Mesendoderm (in vitro differentiated cells): ENCODE data around the gene CHST12. TPM values are rescaled to one million over a fixed set of nuclear protein-coding genes. Genes with fewer than 3 reads are reported as not detected.

ENCODE experiments used
- DNase-seq: peaks from one replicate; pipeline ENCODE4 v3.0.0; 2013
- H2AK5ac ChIP-seq: 2 replicates; pipeline ENCODE4 v1.6.1; 2013; ENCODE audit warnings: low read length, inconsistent platforms
- H2BK120ac ChIP-seq: 2 replicates; pipeline ENCODE4 v1.6.1; 2013; ENCODE audit warnings: low read depth, mild to moderate bottlenecking, low read length, moderate library complexity, mixed read lengths
- H2BK15ac ChIP-seq: replicated peaks from 2 replicates; pipeline ENCODE4 v1.6.1; 2013; ENCODE audit warnings: low read depth, mild to moderate bottlenecking, moderate library complexity
- H2BK5ac ChIP-seq: 2 replicates; pipeline ENCODE4 v1.6.1; 2013; ENCODE audit warnings: low read length, inconsistent platforms
- H3K18ac ChIP-seq: 2 replicates; pipeline ENCODE4 v1.6.1; 2013; ENCODE audit warnings: mild to moderate bottlenecking, low read length, mixed read lengths
- H3K23ac ChIP-seq: one replicate; pipeline ENCODE4 v1.6.1; 2013; ENCODE audit warnings: low read length
- H3K27ac ChIP-seq: 2 replicates; pipeline ENCODE4 v1.5.1; 2013; ENCODE audit warnings: low read depth, mild to moderate bottlenecking, inconsistent platforms, low read length, moderate library complexity
- H3K27me3 ChIP-seq: 2 replicates; pipeline ENCODE4 v1.6.1; 2013; ENCODE audit warnings: low read length, control low read depth, mild to moderate bottlenecking, inconsistent platforms; ENCODE audit not compliant: insufficient read depth, poor library complexity
- H3K36me3 ChIP-seq: 2 replicates; pipeline ENCODE4 v1.6.1; 2013; ENCODE audit warnings: low read length, inconsistent platforms; ENCODE audit not compliant: control insufficient read depth, insufficient read depth
- H3K4ac ChIP-seq: one replicate; pipeline ENCODE4 v1.6.1; 2013; ENCODE audit warnings: low read depth, mild to moderate bottlenecking, low read length, moderate library complexity
- H3K4me1 ChIP-seq: 2 replicates; pipeline ENCODE4 v1.6.1; 2013; ENCODE audit warnings: low read depth, low read length, inconsistent platforms; ENCODE audit not compliant: control insufficient read depth
- H3K4me2 ChIP-seq: 2 replicates; pipeline ENCODE4 v1.6.1; 2013; ENCODE audit warnings: low read length
- H3K4me3 ChIP-seq: 2 replicates; pipeline ENCODE4 v1.5.1; 2013; ENCODE audit warnings: mild to moderate bottlenecking, low read length
- H3K56ac ChIP-seq: one replicate; pipeline ENCODE4 v1.6.1; 2013; ENCODE audit warnings: low read length
- H3K79me1 ChIP-seq: 2 replicates; pipeline ENCODE4 v1.6.1; 2013; ENCODE audit warnings: low read length, inconsistent platforms
- H3K79me2 ChIP-seq: 2 replicates; pipeline ENCODE4 v1.6.1; 2013; ENCODE audit warnings: mild to moderate bottlenecking, low read length; ENCODE audit not compliant: control insufficient read depth, insufficient read depth
- H3K9ac ChIP-seq: 2 replicates; pipeline ENCODE4 v1.6.1; 2013; ENCODE audit warnings: low read length, inconsistent platforms
- H4K5ac ChIP-seq: one replicate; pipeline ENCODE4 v1.6.1; 2013; ENCODE audit warnings: low read length
- H4K8ac ChIP-seq: one replicate; pipeline ENCODE4 v1.6.1; 2013; ENCODE audit warnings: low read depth, mild to moderate bottlenecking, control low read depth, low read length, moderate library complexity
- WGBS: extraction: QIAGEN DNeasy Blood & Tissue Kit; methylation state at CpG from one replicate; pipeline ENCODE4 v1.1.7; 2013; ENCODE audit warnings: low lambda C conversion rate, missing lambda C conversion rate; ENCODE audit not compliant: insufficient coverage; ENCODE audit errors: extremely low coverage; 5-methylcytosine and 5-hydroxymethylcytosine counted together
- small RNA-seq: library from polyadenylated mRNA; stranded (forward); fragments of <200 nt; extraction: miRNeasy Mini kit (QIAGEN cat#:217004); gene quantifications from one replicate; pipeline ENCODE3, GENCODE V24; 2013; ENCODE audit not compliant: insufficient read depth

Gene CHST12

GRCh38 chr7:2497065-2497464, 93.7 kb downstream of the CHST12 start:
- Histone ChIP-seq H3K36me3 (no peaks in the 10 kb centered on the region), H2BK15ac (no peak overlapping the region), H2BK120ac (no peak overlapping the region), H3K4me1 (no peaks in the 10 kb centered on the region), H4K5ac (no peak overlapping the region), H3K9ac (no peak overlapping the region), H3K4ac (no peak overlapping the region), H3K79me1 (no peaks in the 10 kb centered on the region), H2BK5ac (no peak overlapping the region), H3K56ac (no peak overlapping the region), H4K8ac (no peak overlapping the region), H3K79me2 (no peaks in the 10 kb centered on the region), H3K27ac (no peak overlapping the region), H2AK5ac (no peak overlapping the region), H3K27me3 (no peaks in the 10 kb centered on the region), H3K4me2 (no peak overlapping the region), H3K18ac (no peak overlapping the region), H3K23ac (no peak overlapping the region), H3K4me3 (no peak overlapping the region)
- DNase-seq, result no peak
- WGBS, result no CpG with 5 or more reads among the region's 3 CpGs

- no peak overlapping the region for H3K23ac ChIP-seq
- H3K79me1 ChIP-seq, result no peaks in the 10 kb centered on the region
- DNase-seq, result no peak
- H3K56ac ChIP-seq, result no peak overlapping the region
- H3K27me3 ChIP-seq, result no peaks in the 10 kb centered on the region
- H3K79me2 ChIP-seq, result no peaks in the 10 kb centered on the region
- WGBS, result no CpG with 5 or more reads among the region's 25 CpGs
- no peak overlapping the region for H3K27ac ChIP-seq
- H2BK15ac ChIP-seq, result no peak overlapping the region
- no peak overlapping the region for H2BK120ac ChIP-seq
- no peaks in the 10 kb centered on the region for H3K4me1 ChIP-seq
- H3K4me3 ChIP-seq, result no peak overlapping the region
- no peak overlapping the region for H3K18ac ChIP-seq
- H2BK5ac ChIP-seq, result no peak overlapping the region
- no peak overlapping the region for H3K9ac ChIP-seq
- H3K4ac ChIP-seq, result peak overlapping the region; percentile 46
- no peak overlapping the region for H4K5ac ChIP-seq
- no peak overlapping the region for H2AK5ac ChIP-seq
- no peaks in the 10 kb centered on the region for H3K36me3 ChIP-seq
- no peak overlapping the region for H4K8ac ChIP-seq
- H3K4me2 ChIP-seq, result no peak overlapping the region
These were observed 94.3 kb downstream of the CHST12 start for GRCh38 chr7:2497500-2498336.

Small RNAs within 50 kb of the gene (small RNA-seq; reads per million reads assigned to genes)
- gene AC004840.2, result not detected
